Middle frontal gyrus (tissue), 1 donor: ENCODE measurements around the gene TFB1M.
"Not testable (repeated sequence)": the region's sequence is repeated elsewhere in the genome, so short reads cannot be mapped to it uniquely, and the experiment has no call there.

ENCODE experiments used
- DNase-seq: peaks from one replicate; pipeline ENCODE4 v3.0.0-alpha.2; 2015; ENCODE audit warnings: low spot score; ENCODE audit errors: extremely low spot score

The TFB1M gene

GRCh38 chr6:155314092-155314772, at the start of gene TFB1M:
Gene TFB1M (minus strand): TSS chr6:155314484. CDS start chr6:155314428, 56 bp downstream.
- DNase-seq, result peak; percentile 97

GRCh38 chr6:155364021-155364420, 49.7 kb upstream of the TFB1M start:
- DNase-seq, result not testable (repeated sequence)

- DNase-seq, result not testable (repeated sequence)
Measured at GRCh38 chr6:155362968-155363632, 48.8 kb upstream of the TFB1M start.

- DNase-seq, result no peak
Measured at GRCh38 chr6:155354167-155354566, 39.9 kb upstream of the TFB1M start.

GRCh38 chr6:155352811-155353210, 38.5 kb upstream of the TFB1M start:
- no peak for DNase-seq

GRCh38 chr6:155352130-155352420, 37.8 kb upstream of the TFB1M start:
- DNase-seq, result no peak

GRCh38 chr6:155351273-155352129, 37.2 kb upstream of the TFB1M start:
- DNase-seq, result no peak

GRCh38 chr6:155349956-155350355, 35.7 kb upstream of the TFB1M start:
- no peak for DNase-seq

GRCh38 chr6:155349129-155349528, 34.8 kb upstream of the TFB1M start:
- no peak for DNase-seq

- no peak for DNase-seq
Measured at GRCh38 chr6:155347800-155348199, 33.5 kb upstream of the TFB1M start.

GRCh38 chr6:155346957-155347356, 32.7 kb upstream of the TFB1M start:
- DNase-seq, result no peak

- DNase-seq, result no peak
Measured at GRCh38 chr6:155344341-155345006, 30.2 kb upstream of the TFB1M start.

GRCh38 chr6:155341130-155341828, 27.0 kb upstream of the TFB1M start:
- DNase-seq, result no peak

GRCh38 chr6:155340464-155341129, 26.3 kb upstream of the TFB1M start:
- DNase-seq, result no peak

- DNase-seq, result not testable (repeated sequence)
Measured at GRCh38 chr6:155339929-155340328, 25.6 kb upstream of the TFB1M start.

- DNase-seq, result not testable (repeated sequence)
Measured at GRCh38 chr6:155338237-155338636, 24.0 kb upstream of the TFB1M start.

- no peak for DNase-seq
Measured at GRCh38 chr6:155335265-155335664, 21.0 kb upstream of the TFB1M start.

GRCh38 chr6:155334073-155334472, 19.8 kb upstream of the TFB1M start:
- DNase-seq, result not testable (repeated sequence)

- DNase-seq, result no peak
Measured at GRCh38 chr6:155333414-155333813, 19.1 kb upstream of the TFB1M start.

GRCh38 chr6:155330922-155331321, 16.6 kb upstream of the TFB1M start:
- no peak for DNase-seq
